ENCODE results near the gene CEP85.
A peak's percentile ranks its signal among the peaks of the same experiment; 100 is the strongest.
"Not testable (repeated sequence)": the region's sequence is repeated elsewhere in the genome, so short reads cannot be mapped to it uniquely, and the experiment has no call there.

CEP85 gene

DNA sequence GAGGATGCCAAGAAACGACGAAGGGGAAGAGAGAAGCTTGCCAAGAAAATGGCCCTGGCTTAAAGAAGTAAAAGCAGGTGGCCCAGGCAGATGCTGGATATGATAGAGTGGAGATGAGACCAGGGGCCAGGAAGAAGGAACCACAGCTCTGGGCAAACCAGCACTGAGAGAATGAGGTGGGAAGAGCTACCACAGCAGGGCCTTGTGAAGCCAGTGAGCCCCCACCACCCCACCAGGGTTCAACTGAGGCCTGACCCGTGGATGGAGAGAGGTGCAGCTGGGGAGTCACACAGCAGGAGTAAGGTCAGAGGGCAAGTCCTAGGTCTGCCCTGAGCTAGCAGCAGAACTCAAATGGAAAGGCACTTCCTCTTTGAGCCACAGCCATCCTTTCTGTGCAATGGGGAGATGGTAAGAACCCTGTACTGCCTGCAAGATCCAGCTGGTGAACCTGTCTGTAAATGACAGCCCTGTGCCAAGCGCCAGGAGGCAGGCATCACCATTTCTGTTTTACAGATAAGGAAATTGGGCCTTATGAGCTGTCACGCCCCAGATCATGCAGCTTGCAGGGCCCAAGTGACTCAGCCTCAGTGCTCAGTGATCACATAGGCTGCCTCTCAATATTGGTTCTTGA lies 54.4 kb downstream of the CEP85 start:
- H3K27ac ChIP-seq (ENCODE audit: low read depth, low read length) = peak overlapping the region; percentile 44

GRCh38 chr1:26289158-26290059 lies 55.4 kb downstream of the CEP85 start:
- Histone ChIP-seq H3K36me3 (ENCODE audit: control insufficient read depth in 5 of 5, insufficient read depth in 5 of 5, low read length in 5 of 5) (peaks cover 0 to 3% (median 0%) of the 10 kb centered on the region in 5 donors), H3K27me3 (ENCODE audit: control insufficient read depth in 5 of 5, insufficient read depth in 4 of 5, low read length in 5 of 5) (no peaks in the 10 kb centered on the region), H3K4me1 (ENCODE audit: control insufficient read depth in 5 of 5, insufficient read depth in 5 of 5, low read length in 5 of 5) (peaks cover 13 to 80% (median 72%) of the 10 kb centered on the region in 5 donors), H3K4me3 (ENCODE audit: low read depth in 1 of 5, low read length in 5 of 5) (no peak overlapping the region), H3K27ac (ENCODE audit: low read depth, low read length) (peak overlapping the region; percentile 44), H3K9me3 (ENCODE audit: control insufficient read depth in 5 of 5, low read length in 5 of 5) (no peaks in the 10 kb centered on the region), H3K9ac (ENCODE audit: low read length in 5 of 5) (no peak overlapping the region)

More for the DNA sequence above, 54.4 kb downstream of the CEP85 start:
- Histone ChIP-seq H3K27me3 (ENCODE audit: control insufficient read depth in 5 of 5, insufficient read depth in 4 of 5, low read length in 5 of 5) (no peaks in the 10 kb centered on the region), H3K4me1 (ENCODE audit: control insufficient read depth in 5 of 5, insufficient read depth in 5 of 5, low read length in 5 of 5) (peaks cover 13 to 90% (median 76%) of the 10 kb centered on the region in 5 donors), H3K9ac (ENCODE audit: low read length in 5 of 5) (no peak overlapping the region), H3K4me3 (ENCODE audit: low read depth in 1 of 5, low read length in 5 of 5) (no peak overlapping the region), H3K9me3 (ENCODE audit: control insufficient read depth in 5 of 5, low read length in 5 of 5) (no peaks in the 10 kb centered on the region), H3K36me3 (ENCODE audit: control insufficient read depth in 5 of 5, insufficient read depth in 5 of 5, low read length in 5 of 5) (peaks cover 0 to 2% (median 0%) of the 10 kb centered on the region in 5 donors)

- H3K27me3 ChIP-seq (ENCODE audit: control insufficient read depth in 5 of 5, insufficient read depth in 4 of 5, low read length in 5 of 5) = no peaks in the 10 kb centered on the region
- H3K27ac ChIP-seq (ENCODE audit: low read depth, low read length) = no peak overlapping the region
- H3K9me3 ChIP-seq (ENCODE audit: control insufficient read depth in 5 of 5, low read length in 5 of 5) = no peaks in the 10 kb centered on the region
- peaks cover 12 to 71% (median 63%) of the 10 kb centered on the region in 5 donors for H3K4me1 ChIP-seq (ENCODE audit: control insufficient read depth in 5 of 5, insufficient read depth in 5 of 5, low read length in 5 of 5)
- peaks cover 0 to 3% (median 0%) of the 10 kb centered on the region in 5 donors for H3K36me3 ChIP-seq (ENCODE audit: control insufficient read depth in 5 of 5, insufficient read depth in 5 of 5, low read length in 5 of 5)
- no peak overlapping the region for H3K4me3 ChIP-seq (ENCODE audit: low read depth in 1 of 5, low read length in 5 of 5)
- peak overlapping the region in 1 of 5 donors; percentile 7 for H3K9ac ChIP-seq (ENCODE audit: low read length in 5 of 5)
These were observed 56.3 kb downstream of the CEP85 start for GRCh38 chr1:26290122-26290881.

GRCh38 chr1:26290882-26291261 lies 56.9 kb downstream of the CEP85 start:
- Histone ChIP-seq H3K4me1 (ENCODE audit: control insufficient read depth in 5 of 5, insufficient read depth in 5 of 5, low read length in 5 of 5) (peaks cover 12 to 66% (median 57%) of the 10 kb centered on the region in 5 donors), H3K9ac (ENCODE audit: low read length in 5 of 5) (peak overlapping the region in 1 of 5 donors; percentile 38), H3K27me3 (ENCODE audit: control insufficient read depth in 5 of 5, insufficient read depth in 4 of 5, low read length in 5 of 5) (no peaks in the 10 kb centered on the region), H3K36me3 (ENCODE audit: control insufficient read depth in 5 of 5, insufficient read depth in 5 of 5, low read length in 5 of 5) (peaks cover 0 to 3% (median 0%) of the 10 kb centered on the region in 5 donors), H3K9me3 (ENCODE audit: control insufficient read depth in 5 of 5, low read length in 5 of 5) (no peaks in the 10 kb centered on the region), H3K27ac (ENCODE audit: low read depth, low read length) (no peak overlapping the region), H3K4me3 (ENCODE audit: low read depth in 1 of 5, low read length in 5 of 5) (no peak overlapping the region)

GRCh38 chr1:26291433-26291832 lies 57.4 kb downstream of the CEP85 start:
- Histone ChIP-seq H3K4me1 (ENCODE audit: control insufficient read depth in 5 of 5, insufficient read depth in 5 of 5, low read length in 5 of 5) (peaks cover 8 to 60% (median 51%) of the 10 kb centered on the region in 5 donors), H3K27ac (ENCODE audit: low read depth, low read length) (no peak overlapping the region)

DNA sequence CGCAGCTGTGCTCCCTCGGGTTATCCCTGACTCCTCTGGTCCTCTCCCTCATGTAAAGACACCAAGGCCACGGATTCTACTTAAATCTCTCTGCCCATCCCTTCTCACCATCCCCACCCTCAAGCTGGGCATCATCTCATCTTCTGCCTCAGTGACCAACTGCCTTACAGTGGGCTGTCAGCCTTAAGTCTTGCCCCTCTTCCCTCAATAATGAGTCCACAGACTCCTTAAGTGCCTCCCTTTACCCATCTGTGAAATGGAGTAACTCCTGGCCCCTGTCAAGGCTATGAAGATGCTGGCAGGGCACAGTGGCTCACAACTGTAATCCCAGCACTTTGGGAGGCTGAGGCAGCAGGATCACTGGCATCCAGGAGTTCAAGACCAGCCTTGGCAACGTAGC lies 57.9 kb downstream of the CEP85 start:
- Histone ChIP-seq H3K4me3 (ENCODE audit: low read depth in 1 of 5, low read length in 5 of 5) (no peak overlapping the region), H3K9ac (ENCODE audit: low read length in 5 of 5) (no peak overlapping the region), H3K4me1 (ENCODE audit: control insufficient read depth in 5 of 5, insufficient read depth in 5 of 5, low read length in 5 of 5) (peaks cover 6 to 55% (median 48%) of the 10 kb centered on the region in 5 donors), H3K27me3 (ENCODE audit: control insufficient read depth in 5 of 5, insufficient read depth in 4 of 5, low read length in 5 of 5) (no peaks in the 10 kb centered on the region), H3K36me3 (ENCODE audit: control insufficient read depth in 5 of 5, insufficient read depth in 5 of 5, low read length in 5 of 5) (peaks cover 0 to 10% (median 2%) of the 10 kb centered on the region in 5 donors), H3K27ac (ENCODE audit: low read depth, low read length) (no peak overlapping the region), H3K9me3 (ENCODE audit: control insufficient read depth in 5 of 5, low read length in 5 of 5) (no peaks in the 10 kb centered on the region)

More at GRCh38 chr1:26291433-26291832, 57.4 kb downstream of the CEP85 start:
- no peak overlapping the region for H3K4me3 ChIP-seq (ENCODE audit: low read depth in 1 of 5, low read length in 5 of 5)
- H3K27me3 ChIP-seq (ENCODE audit: control insufficient read depth in 5 of 5, insufficient read depth in 4 of 5, low read length in 5 of 5) = no peaks in the 10 kb centered on the region
- peak overlapping the region in 1 of 5 donors; percentile 38 for H3K9ac ChIP-seq (ENCODE audit: low read length in 5 of 5)
- peaks cover 0 to 5% (median 0%) of the 10 kb centered on the region in 5 donors for H3K36me3 ChIP-seq (ENCODE audit: control insufficient read depth in 5 of 5, insufficient read depth in 5 of 5, low read length in 5 of 5)
- H3K9me3 ChIP-seq (ENCODE audit: control insufficient read depth in 5 of 5, low read length in 5 of 5) = no peaks in the 10 kb centered on the region

- Histone ChIP-seq H3K36me3 (ENCODE audit: control insufficient read depth in 5 of 5, insufficient read depth in 5 of 5, low read length in 5 of 5) (peaks cover 0 to 13% (median 3%) of the 10 kb centered on the region in 5 donors), H3K4me1 (ENCODE audit: control insufficient read depth in 5 of 5, insufficient read depth in 5 of 5, low read length in 5 of 5) (peaks cover 0 to 47% (median 40%) of the 10 kb centered on the region in 5 donors)
- not testable (repeated sequence) for H3K4me3 ChIP-seq (ENCODE audit: low read depth in 1 of 5, low read length in 5 of 5); H3K9me3 ChIP-seq (ENCODE audit: control insufficient read depth in 5 of 5, low read length in 5 of 5); H3K27ac ChIP-seq (ENCODE audit: low read depth, low read length); H3K9ac ChIP-seq (ENCODE audit: low read length in 5 of 5); H3K27me3 ChIP-seq (ENCODE audit: control insufficient read depth in 5 of 5, insufficient read depth in 4 of 5, low read length in 5 of 5)
These were observed 58.7 kb downstream of the CEP85 start for GRCh38 chr1:26292735-26293134.

- Histone ChIP-seq H3K4me3 (ENCODE audit: low read depth in 1 of 5, low read length in 5 of 5) (no peak overlapping the region), H3K4me1 (ENCODE audit: control insufficient read depth in 5 of 5, insufficient read depth in 5 of 5, low read length in 5 of 5) (peaks cover 0 to 34% (median 27%) of the 10 kb centered on the region in 5 donors), H3K9me3 (ENCODE audit: control insufficient read depth in 5 of 5, low read length in 5 of 5) (no peaks in the 10 kb centered on the region), H3K36me3 (ENCODE audit: control insufficient read depth in 5 of 5, insufficient read depth in 5 of 5, low read length in 5 of 5) (peaks cover 0 to 13% (median 3%) of the 10 kb centered on the region in 5 donors), H3K9ac (ENCODE audit: low read length in 5 of 5) (no peak overlapping the region), H3K27ac (ENCODE audit: low read depth, low read length) (no peak overlapping the region), H3K27me3 (ENCODE audit: control insufficient read depth in 5 of 5, insufficient read depth in 4 of 5, low read length in 5 of 5) (no peaks in the 10 kb centered on the region)
These were observed 60.0 kb downstream of the CEP85 start for GRCh38 chr1:26293911-26294463.

- Histone ChIP-seq H3K27ac (ENCODE audit: low read depth, low read length) (no peak overlapping the region), H3K4me1 (ENCODE audit: control insufficient read depth in 5 of 5, insufficient read depth in 5 of 5, low read length in 5 of 5) (peaks cover 0 to 23% (median 15%) of the 10 kb centered on the region in 5 donors), H3K36me3 (ENCODE audit: control insufficient read depth in 5 of 5, insufficient read depth in 5 of 5, low read length in 5 of 5) (peaks cover 0 to 13% (median 3%) of the 10 kb centered on the region in 5 donors), H3K9ac (ENCODE audit: low read length in 5 of 5) (no peak overlapping the region), H3K9me3 (ENCODE audit: control insufficient read depth in 5 of 5, low read length in 5 of 5) (no peaks in the 10 kb centered on the region), H3K27me3 (ENCODE audit: control insufficient read depth in 5 of 5, insufficient read depth in 4 of 5, low read length in 5 of 5) (no peaks in the 10 kb centered on the region), H3K4me3 (ENCODE audit: low read depth in 1 of 5, low read length in 5 of 5) (no peak overlapping the region)
These were observed 61.5 kb downstream of the CEP85 start for GRCh38 chr1:26295194-26296138.

Measured in subcutaneous abdominal adipose tissue (tissue), 5 donors.